Endothelial cell of umbilical vein (primary cell): ENCODE results near the gene UBE2G1. TPM values are rescaled to one million over a fixed set of nuclear protein-coding genes. Genes with fewer than 3 reads are reported as not detected.

Source experiments
- BruUV-seq: library from RNA; stranded (reverse); fragments of 400-500 nt; replicated peaks from 2 replicates; lab custom pipeline; 2021; lab: Mats Ljungman, UMichigan
- CTCF ChIA-PET: fragments of 300-600, 350-600 bp; sonication (Branson Sonifier 250); formaldehyde crosslinking; loops from one replicate; lab custom pipeline; 2021; ENCODE audit warnings: antibody characterized with exemption, inconsistent platforms; lab: Charles Lee
- POLR2A ChIA-PET: fragments of 300-600, 350-600 bp; sonication (Branson Sonifier 250); formaldehyde crosslinking; loops from one replicate; lab custom pipeline; 2021; ENCODE audit warnings: antibody characterized with exemption, inconsistent platforms; lab: Charles Lee
- DNase-seq: peaks from one replicate; pipeline ENCODE4 v3.0.0-alpha.2; 2011; ENCODE audit warnings: low read depth, low spot score
- FAIRE-seq: peaks from 2 replicates; lab custom pipeline; 2011; peaks lifted over from hg19 to GRCh38; lab: Jason Lieb, UNC
- H2AFZ ChIP-seq: 2 replicates; pipeline ENCODE4 v1.6.0; 2012; ENCODE audit warnings: low read depth, low read length, control low read depth, inconsistent platforms
- H3K27ac ChIP-seq: 2 replicates; pipeline ENCODE4 v1.5.1; 2011; ENCODE audit warnings: low read depth, mild to moderate bottlenecking, control low read depth, low read length, moderate library complexity; ENCODE audit not compliant: insufficient read depth
- H3K27me3 ChIP-seq, 2 experiments: 2 replicates each; pipeline versions ENCODE4 v1.6.0 to v1.6.1; 2011; ENCODE audit warnings: low read length in 2 of 2, mixed read lengths in 1 of 2; ENCODE audit not compliant: control insufficient read depth in 2 of 2, insufficient read depth in 2 of 2
- H3K36me3 ChIP-seq, 2 experiments: 2 replicates in 1 of 2; 3 replicates in 1 of 2; pipeline ENCODE4 v1.5.1; 2011; ENCODE audit warnings: low read length in 2 of 2, mild to moderate bottlenecking in 1 of 2, moderate library complexity in 1 of 2; ENCODE audit not compliant: control insufficient read depth in 2 of 2, insufficient read depth in 2 of 2; ENCODE audit errors: extremely low read depth in 1 of 2
- H3K4me1 ChIP-seq: 3 replicates; pipeline ENCODE4 v1.5.1; 2011; ENCODE audit warnings: mild to moderate bottlenecking, low read length; ENCODE audit not compliant: control insufficient read depth, insufficient read depth; ENCODE audit errors: extremely low read depth
- H3K4me2 ChIP-seq: 2 replicates; pipeline ENCODE4 v1.6.1; 2011; ENCODE audit warnings: low read length, control low read depth, mixed read lengths; ENCODE audit not compliant: insufficient read depth
- H3K4me3 ChIP-seq, 3 experiments: fragments of 200-600 bp in 1 of 3; sonication (generic), shearing (Covaris generic) in 1 of 3; replicated peaks in 1 of 3; 2 replicates each; pipeline ENCODE4 v1.5.1; 2011 to 2016; ENCODE audit warnings: control low read depth in 3 of 3, low read length in 3 of 3, mild to moderate bottlenecking in 2 of 3, inconsistent platforms in 1 of 3, low read depth in 1 of 3, moderate library complexity in 1 of 3; ENCODE audit not compliant: insufficient read depth in 1 of 3
- H3K79me2 ChIP-seq: 2 replicates; pipeline ENCODE4 v1.6.0; 2012; ENCODE audit warnings: low read length, inconsistent platforms; ENCODE audit not compliant: control insufficient read depth, insufficient read depth
- H3K9ac ChIP-seq: replicated peaks from 2 replicates; pipeline ENCODE3; 2011; ENCODE audit warnings: low read length, control low read depth; ENCODE audit not compliant: insufficient read depth; ENCODE audit errors: extremely low read depth
- H3K9me1 ChIP-seq: replicated peaks from 3 replicates; pipeline ENCODE4 v1.6.0; 2011; ENCODE audit warnings: mild to moderate bottlenecking, low read length; ENCODE audit not compliant: control insufficient read depth, insufficient read depth; ENCODE audit errors: extremely low read depth
- H3K9me3 ChIP-seq: replicated peaks from 2 replicates; pipeline ENCODE4 v1.5.1; 2012; ENCODE audit warnings: low read length, inconsistent platforms; ENCODE audit not compliant: control insufficient read depth, insufficient read depth
- H4K20me1 ChIP-seq: replicated peaks from 2 replicates; pipeline ENCODE3; 2011; ENCODE audit warnings: mild to moderate bottlenecking, low read length; ENCODE audit not compliant: control insufficient read depth, insufficient read depth; ENCODE audit errors: extremely low read depth
- EZH2 ChIP-seq: IDR thresholded peaks from 2 replicates; pipeline ENCODE4 v1.6.1; 2012; ENCODE audit warnings: borderline replicate concordance, low read depth, mild to moderate bottlenecking, moderate library complexity, low read length, inconsistent platforms; ENCODE audit not compliant: severe bottlenecking
- FOS ChIP-seq: IDR thresholded peaks from 2 replicates; pipeline ENCODE4 v1.6.1; 2011; ENCODE audit warnings: mild to moderate bottlenecking, low read length, moderate library complexity, borderline replicate concordance; ENCODE audit not compliant: insufficient read depth
- GATA2 ChIP-seq: IDR thresholded peaks from 2 replicates; pipeline ENCODE4 v1.7.0; 2011; ENCODE audit warnings: low read depth, mild to moderate bottlenecking, moderate library complexity, mixed read lengths, low read length; ENCODE audit not compliant: insufficient read length, insufficient read depth
- JUN ChIP-seq: IDR thresholded peaks from 2 replicates; pipeline ENCODE4 v1.6.1; 2011; ENCODE audit warnings: borderline replicate concordance, low read depth; ENCODE audit not compliant: insufficient read length, insufficient read depth
- MYC ChIP-seq: IDR thresholded peaks from one replicate; pipeline ENCODE4 v1.6.1; 2011; ENCODE audit warnings: mild to moderate bottlenecking, low read depth, low read length
- POLR2A ChIP-seq: IDR thresholded peaks from 2 replicates; pipeline ENCODE4 v1.6.1; 2012; ENCODE audit warnings: low read depth, mild to moderate bottlenecking, control low read depth, low read length
- POLR2AphosphoS5 ChIP-seq: IDR thresholded peaks from 2 replicates; pipeline ENCODE4 v1.6.1; 2012; ENCODE audit warnings: low read depth, mild to moderate bottlenecking, control low read depth, low read length, moderate library complexity; ENCODE audit not compliant: insufficient read depth
- dilution Hi-C: fragments of 300-500 bp; cut with MboI; formaldehyde crosslinking; loops from one replicate; pipeline ENCODE4 v1.15.0; 2019; ENCODE audit warnings: low sequenced_read_pairs; ENCODE audit not compliant: extremely low pct_ligation_motif_present
- intact Hi-C: fragments of 100-400 bp; cut with micrococcal nuclease; formaldehyde crosslinking; loops from one replicate; pipeline ENCODE4 v1.10.0; 2022
- polyA plus RNA-seq, 4 experiments: library from polyadenylated mRNA; depleted of rRNA in 3 of 4; stranded (reverse) in 3 of 4; unstranded in 1 of 4; fragments of >200 nt; gene quantifications; 2 replicates each; pipeline versions ENCODE4 v1.2.1 to v1.2.3, GENCODE V29; 2011 to 2012; ENCODE audit warnings: missing spikeins in 1 of 4
- total RNA-seq: library from RNA; stranded (reverse); gene quantifications from 2 replicates; pipeline ENCODE4 v1.2.3, GENCODE V29; 2021
- TF ChIP-seq, protein P1 (sequence below): IDR thresholded peaks from 2 replicates; pipeline ENCODE4 v1.6.1; 2011; ENCODE audit not compliant: insufficient read depth, insufficient read length
- TF ChIP-seq, protein P2 (sequence below), 2 donors: IDR thresholded peaks; 1 replicate in 1 of 2; 2 replicates in 1 of 2; pipeline ENCODE4 v1.5.1; 2011; ENCODE audit warnings: low read length in 2 of 2, mild to moderate bottlenecking in 2 of 2, moderate library complexity in 2 of 2, control low read depth in 1 of 2, inconsistent platforms in 1 of 2, low read depth in 1 of 2; ENCODE audit not compliant: insufficient read depth in 1 of 2; ENCODE audit errors: extremely low read depth in 1 of 2

Gene UBE2G1
- total and polyA plus RNA-seq, 2 donors (not counting 3 experiments of a cell fraction or from before 2014, with no cell fraction given) = 29.2 to 79.6 TPM

GRCh38 chr17:4263282-4264215 is 102.9 kb downstream of the UBE2G1 start, which contains the start of gene ANKFY1:
Gene ANKFY1 (minus strand): TSS chr17:4263979. CDS start chr17:4263941, 38 bp downstream.
- Histone ChIP-seq H3K9me3 (no peaks in the 10 kb centered on the region), H3K9ac (peak within 1 kb of the TSS; percentile 96), H4K20me1 (peaks cover 3% of the 10 kb centered on the region), H3K27me3 (no peaks in the 10 kb centered on the region), H3K4me3 (peak within 1 kb of the TSS; percentile 69 to 97 (median 70)), H3K4me1 (peaks cover 16% of the 10 kb centered on the region), H3K79me2 (peaks cover 51% of the 10 kb centered on the region), H3K27ac (peak within 1 kb of the TSS; percentile 72), H3K36me3 (peaks cover 0 to 3% of the 10 kb centered on the region in 2 experiments), H2AFZ (peak within 1 kb of the TSS; percentile 92), H3K9me1 (no peaks in the 10 kb centered on the region), H3K4me2 (peak within 1 kb of the TSS; percentile 99)
- TF ChIP-seq, protein P1, sequence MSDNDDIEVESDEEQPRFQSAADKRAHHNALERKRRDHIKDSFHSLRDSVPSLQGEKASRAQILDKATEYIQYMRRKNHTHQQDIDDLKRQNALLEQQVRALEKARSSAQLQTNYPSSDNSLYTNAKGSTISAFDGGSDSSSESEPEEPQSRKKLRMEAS = no peak
- TF ChIP-seq, protein P2, sequence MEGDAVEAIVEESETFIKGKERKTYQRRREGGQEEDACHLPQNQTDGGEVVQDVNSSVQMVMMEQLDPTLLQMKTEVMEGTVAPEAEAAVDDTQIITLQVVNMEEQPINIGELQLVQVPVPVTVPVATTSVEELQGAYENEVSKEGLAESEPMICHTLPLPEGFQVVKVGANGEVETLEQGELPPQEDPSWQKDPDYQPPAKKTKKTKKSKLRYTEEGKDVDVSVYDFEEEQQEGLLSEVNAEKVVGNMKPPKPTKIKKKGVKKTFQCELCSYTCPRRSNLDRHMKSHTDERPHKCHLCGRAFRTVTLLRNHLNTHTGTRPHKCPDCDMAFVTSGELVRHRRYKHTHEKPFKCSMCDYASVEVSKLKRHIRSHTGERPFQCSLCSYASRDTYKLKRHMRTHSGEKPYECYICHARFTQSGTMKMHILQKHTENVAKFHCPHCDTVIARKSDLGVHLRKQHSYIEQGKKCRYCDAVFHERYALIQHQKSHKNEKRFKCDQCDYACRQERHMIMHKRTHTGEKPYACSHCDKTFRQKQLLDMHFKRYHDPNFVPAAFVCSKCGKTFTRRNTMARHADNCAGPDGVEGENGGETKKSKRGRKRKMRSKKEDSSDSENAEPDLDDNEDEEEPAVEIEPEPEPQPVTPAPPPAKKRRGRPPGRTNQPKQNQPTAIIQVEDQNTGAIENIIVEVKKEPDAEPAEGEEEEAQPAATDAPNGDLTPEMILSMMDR (IDR thresholded peaks at IDR 0.05; ENCODE audit: extremely low read depth in 1 of 2, insufficient read depth in 1 of 2, low read depth in 1 of 2, low read length in 2 of 2) = no peak
- TF ChIP-seq MYC (no peak), JUN (no peak), POLR2AphosphoS5 (peak; percentile 91), POLR2A (peak; percentile 70), GATA2 (no peak), FOS (no peak), EZH2 (no peak)
- BruUV-seq = no TSS peak
- intact Hi-C loops (loop anchor here (1.0 to 5.0 kb wide), 2 partner anchors 46 to 103 kb away; partner anchors contain the start of gene UBE2G1), dilution Hi-C loops (no loop called here)
- POLR2A ChIA-PET = no interaction called here
- FAIRE-seq = peak; percentile 98
- DNase-seq = peak; percentile 97
- CTCF ChIA-PET = interaction anchor here (0.7 to 2.2 kb wide), 5 partner anchors 9 to 62 kb away, joined by 3 to 8 read pairs (median 3); no protein-coding TSS in a partner anchor
